Right lobe of liver (tissue), 4 donors: ENCODE results near the gene LEPR.

Experiments used
- CTCF ChIP-seq, 4 donors: fragments of 200-600 bp in 3 of 4; fragments of 450-650 bp in 1 of 4; IDR thresholded peaks; one replicate each; pipeline versions ENCODE4 v1.5.1 to v1.8.0; 2016 to 2022; ENCODE audit warnings: antibody characterized with exemption in 4 of 4, mild to moderate bottlenecking in 2 of 4
- POLR2A ChIP-seq: fragments of 450-650 bp; IDR thresholded peaks from one replicate; pipeline ENCODE4 v1.6.1; 2017; ENCODE audit warnings: antibody characterized with exemption, mild to moderate bottlenecking
- donor health status: DM: no; HTN: no; CAD: no.
- donor health status: DM: no; HTN: no; CAD: no.
- donor health status: DM: no; HTN: yes; CAD: no.

- TF ChIP-seq CTCF (IDR thresholded peaks at IDR 0.05) (no peak), POLR2A (no peak)
Measured at GRCh38 chr1:65443647-65444046, 23.2 kb downstream of the LEPR start.
